Left cardiac atrium (tissue), 4 donors: ENCODE data around the gene PPDPF. TPM values are rescaled to one million over a fixed set of nuclear protein-coding genes. Genes with fewer than 3 reads are reported as not detected.
"Not testable (repeated sequence)": the region's sequence is repeated elsewhere in the genome, so short reads cannot be mapped to it uniquely, and the experiment has no call there.

ENCODE experiments used
- ATAC-seq, 2 donors: fragments of 200-7000 bp; cut with Tn5 transposase; one replicate each; pipeline ENCODE4 v1.9.1; 2020; ENCODE audit warnings: mild to moderate bottlenecking in 2 of 2, moderate library complexity in 2 of 2
- DNase-seq: peaks from one replicate; pipeline ENCODE4 v3.0.0-alpha.2; 2020
- intact Hi-C, 2 donors: fragments of 100-400 bp; cut with DNase I; formaldehyde crosslinking; loops; one replicate each; pipeline versions ENCODE4 v1.14.1 to v1.15.1; 2022 to 2023
- total RNA-seq, 2 donors: library from RNA; stranded (reverse); fragmentation: NEBNext Ultra II Directional; extraction: Animal tissue kit (Norgen Biotek cat#: 25700); gene quantifications; one replicate each; pipeline ENCODE4 v1.2.1, GENCODE V29; 2021
- donor health status: DM: no; HTN: yes; CAD: no.
- donor health status: DM: no; HTN: yes; CAD: no; lungs with severe emphysema.
- donor health status: DM: yes; HTN: yes; CAD: no.
- donor health status: Dilated cardiomyopathy.

Gene PPDPF
- total RNA-seq, 2 donors from 2014 or later = 215 to 241 TPM

- ATAC-seq = no peak
- intact Hi-C loops = loop anchor here in 1 of 2 donors (10.0 kb wide), 1 partner anchor 68 kb away; no protein-coding TSS in a partner anchor
- DNase-seq = no peak
Observed at GRCh38 chr20:63513207-63513606, 7.4 kb upstream of the PPDPF start.

- intact Hi-C loops = loop anchor here in 1 of 2 donors (10.0 kb wide), 1 partner anchor 70 kb away; no protein-coding TSS in a partner anchor
- not testable (repeated sequence) for ATAC-seq, DNase-seq
Observed at GRCh38 chr20:63514520-63514919, 6.0 kb upstream of the PPDPF start.

GRCh38 chr20:63517376-63518309 is 2.9 kb upstream of the PPDPF start:
- DNase-seq (peak; percentile 23), ATAC-seq (no peak)
- intact Hi-C loops = loop anchor here in 1 of 2 donors (10.0 kb wide), 1 partner anchor 73 kb away; no protein-coding TSS in a partner anchor

- intact Hi-C loops = loop anchor here in 1 of 2 donors (10.0 kb wide), 1 partner anchor 74 kb away; no protein-coding TSS in a partner anchor
- ATAC-seq = no peak
- peak; percentile 20 for DNase-seq
Observed at GRCh38 chr20:63518351-63518861, 2.2 kb upstream of the PPDPF start.

DNA sequence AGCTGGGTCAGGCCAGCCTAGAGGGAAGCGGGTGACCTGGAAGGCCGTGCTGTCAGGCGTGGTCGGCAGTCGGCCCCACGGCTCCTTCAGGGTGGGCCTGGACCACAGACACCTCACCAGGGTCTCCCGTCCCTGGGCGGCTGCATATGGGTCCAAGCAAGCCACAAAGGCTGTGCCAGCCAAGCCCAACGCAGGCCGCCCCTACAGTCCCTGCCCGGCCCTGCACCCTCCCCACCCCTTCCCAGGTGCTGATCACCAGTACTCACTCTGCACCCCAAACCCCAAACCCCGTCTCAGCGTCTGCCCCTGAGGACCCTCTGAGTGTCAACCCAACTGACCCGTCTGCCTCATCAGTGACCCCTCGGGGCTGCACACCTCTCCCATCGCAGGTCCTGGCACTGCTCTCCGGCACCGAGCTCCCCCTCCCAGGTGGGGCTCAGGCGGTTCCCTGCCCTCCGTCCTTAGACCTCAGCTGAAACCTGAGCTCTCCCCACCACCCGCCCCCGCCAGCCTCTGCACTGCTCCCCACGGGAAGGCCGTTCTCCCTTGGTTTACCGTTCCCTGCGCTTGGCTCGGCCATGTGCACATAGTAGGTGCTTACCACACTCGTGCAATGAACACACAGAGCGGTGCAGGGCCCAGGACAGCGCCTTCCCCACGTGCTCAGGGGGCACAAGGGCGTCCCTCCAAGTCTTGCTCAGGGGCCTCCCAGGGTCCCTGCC is 1.5 kb upstream of the PPDPF start:
- DNase-seq (peak; percentile 28), ATAC-seq (no peak)

GRCh38 chr20:63519668-63520503 is 679 bp upstream of the PPDPF start:
- intact Hi-C loops = loop anchor here in 1 of 2 donors (1.0 to 10.0 kb wide), 2 partner anchors 24 to 75 kb away; no protein-coding TSS in a partner anchor
- DNase-seq = peak; percentile 75

More for the DNA sequence above, 1.5 kb upstream of the PPDPF start:
- intact Hi-C loops = loop anchor here in 1 of 2 donors (10.0 kb wide), 1 partner anchor 74 kb away; no protein-coding TSS in a partner anchor

DNA sequence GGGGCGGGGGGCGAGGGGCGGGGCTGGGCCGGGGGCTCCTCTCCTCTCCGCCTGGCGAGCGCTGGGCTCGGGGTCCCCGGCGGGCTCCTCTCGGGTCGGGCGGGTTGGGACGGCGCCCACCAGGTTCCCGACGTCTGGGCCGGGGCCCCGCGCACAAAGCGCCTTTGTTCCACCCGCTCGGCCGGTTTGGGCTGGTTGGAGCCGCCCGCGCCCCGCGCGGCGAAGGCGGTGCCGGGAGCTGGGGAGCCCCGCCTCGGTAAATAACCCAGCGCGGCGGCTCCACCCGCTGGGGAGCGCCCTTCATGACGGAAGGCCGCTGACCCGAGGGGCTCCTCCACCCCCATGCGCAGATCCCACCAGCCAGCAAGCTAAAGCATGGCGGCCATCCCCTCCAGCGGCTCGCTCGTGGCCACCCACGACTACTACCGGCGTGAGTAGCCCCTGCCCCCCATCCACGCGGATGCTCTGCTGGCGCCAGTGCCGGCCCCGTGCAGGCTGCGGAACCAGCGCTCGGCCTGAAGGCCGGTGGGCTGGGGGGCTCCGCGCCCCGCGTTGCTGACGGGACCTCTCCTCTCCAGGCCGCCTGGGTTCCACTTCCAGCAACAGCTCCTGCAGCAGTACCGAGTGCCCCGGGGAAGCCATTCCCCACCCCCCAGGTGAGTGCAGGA is 503 bp downstream of the PPDPF start:
- peak; percentile 66 to 69 for ATAC-seq
- DNase-seq = peak; percentile 80
- intact Hi-C loops = loop anchor here in 1 of 2 donors (1.0 kb wide), 1 partner anchor 25 kb away; no protein-coding TSS in a partner anchor

More at GRCh38 chr20:63519668-63520503, 679 bp upstream of the PPDPF start:
- ATAC-seq = peak; percentile 49 to 73

DNA sequence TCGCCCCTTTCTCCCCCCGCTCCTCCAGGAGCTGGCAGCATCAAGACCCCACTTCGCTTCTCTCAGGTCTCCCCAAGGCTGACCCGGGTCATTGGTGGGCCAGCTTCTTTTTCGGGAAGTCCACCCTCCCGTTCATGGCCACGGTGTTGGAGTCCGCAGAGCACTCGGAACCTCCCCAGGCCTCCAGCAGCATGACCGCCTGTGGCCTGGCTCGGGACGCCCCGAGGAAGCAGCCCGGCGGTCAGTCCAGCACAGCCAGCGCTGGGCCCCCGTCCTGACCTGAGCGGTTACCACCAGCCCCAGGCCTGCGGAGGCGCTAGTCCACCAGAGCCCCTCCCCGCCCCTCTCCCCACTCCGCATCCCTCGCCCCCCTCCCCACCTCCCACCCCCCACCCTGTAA is 1.0 kb downstream of the PPDPF start:
- DNase-seq (peak; percentile 25), ATAC-seq (no peak)
- intact Hi-C loops = no loop called here

DNA sequence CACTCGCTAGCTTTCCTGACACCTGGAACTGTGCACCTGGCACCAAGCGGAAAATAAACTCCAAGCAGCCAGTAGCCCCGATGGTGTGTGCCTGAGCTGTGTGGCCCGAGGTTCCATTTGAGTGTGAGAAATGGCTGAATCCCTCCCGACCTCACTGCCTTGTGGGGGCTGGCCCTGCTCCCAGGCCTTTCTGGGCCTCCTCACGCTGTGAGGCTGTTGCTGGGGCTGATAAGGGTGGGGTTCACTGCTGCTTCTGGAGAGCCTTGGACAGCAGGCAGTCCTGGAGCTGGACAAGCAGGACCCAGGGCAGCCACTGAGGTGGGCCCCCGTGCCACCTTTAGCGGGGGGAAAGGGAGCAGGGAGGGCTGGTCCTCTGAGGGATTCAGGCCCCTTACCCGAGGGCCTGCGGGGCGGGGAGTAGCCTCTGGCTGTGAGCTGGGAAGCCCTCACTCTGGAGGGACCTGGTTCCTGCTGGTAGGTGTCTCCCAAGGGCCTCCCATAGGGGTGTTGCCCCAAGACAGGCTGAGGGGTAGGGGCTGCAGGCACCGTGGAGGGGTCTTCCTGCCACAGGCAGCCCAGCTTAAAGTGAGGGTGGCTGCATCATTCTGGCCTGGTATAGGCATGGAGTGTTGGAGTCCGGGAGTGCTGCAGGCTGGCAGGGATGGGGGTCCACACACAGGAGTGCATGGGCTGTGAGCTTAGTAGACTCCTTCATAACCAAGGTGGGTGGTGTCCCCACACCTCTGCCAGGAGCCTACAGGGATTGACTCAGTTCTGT is 1.7 kb downstream of the PPDPF start:
- ATAC-seq (no peak), DNase-seq (peak; percentile 23)
- intact Hi-C loops = no loop called here

DNA sequence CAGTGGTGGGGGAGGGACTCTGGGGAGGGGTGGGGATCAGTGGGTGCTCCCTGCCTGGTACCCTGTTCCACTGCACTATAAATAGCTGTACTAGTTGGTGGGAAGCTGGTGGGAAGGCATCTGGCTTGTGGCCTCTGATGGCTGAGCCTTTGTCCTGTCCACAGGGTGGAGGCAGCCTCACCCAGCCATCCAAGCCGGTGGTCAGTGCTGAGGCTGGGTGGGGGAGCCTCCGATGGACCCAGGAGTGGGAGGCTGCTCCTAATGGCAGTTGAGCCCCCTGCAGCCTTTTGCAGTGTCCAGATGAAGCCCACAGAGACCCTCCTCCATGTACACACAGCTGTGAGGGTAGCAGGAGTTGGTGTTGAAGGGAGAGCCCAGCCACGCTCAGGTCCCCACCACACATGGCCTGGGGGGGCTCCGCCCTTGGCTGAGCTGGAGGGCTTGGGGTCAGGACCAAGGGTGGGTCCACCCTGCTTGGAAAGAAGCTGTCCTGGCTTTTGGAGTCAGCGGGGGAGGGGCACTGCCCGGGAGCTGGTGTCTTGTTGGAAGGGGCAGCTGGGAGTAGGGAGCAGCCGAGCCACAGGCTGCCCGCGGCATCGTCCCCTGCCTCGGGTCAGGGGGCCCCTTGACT is 2.5 kb downstream of the PPDPF start:
- intact Hi-C loops = no loop called here
- DNase-seq = peak; percentile 30
- no peak for ATAC-seq

DNA sequence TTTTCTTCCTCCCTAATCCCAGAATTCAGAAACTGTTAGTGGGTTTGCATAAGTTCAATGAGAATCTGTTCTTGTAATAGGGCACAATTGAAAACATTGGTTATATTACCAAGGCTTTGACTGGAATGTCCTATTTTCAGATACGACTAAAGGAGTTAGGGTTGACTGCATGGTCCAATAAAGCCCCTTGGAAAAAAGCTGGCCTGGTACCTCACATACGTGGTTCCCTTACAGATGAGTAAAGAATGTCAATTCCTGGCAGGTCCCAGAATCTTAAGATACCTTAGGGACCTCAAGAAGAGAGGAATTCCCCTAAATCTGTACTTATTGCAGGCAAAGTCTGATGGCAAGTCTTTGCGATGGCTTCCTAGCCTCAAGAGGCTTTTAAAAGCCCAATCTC is 4.6 kb downstream of the PPDPF start:
- intact Hi-C loops = no loop called here
- ATAC-seq (no peak), DNase-seq (no peak)

DNA sequence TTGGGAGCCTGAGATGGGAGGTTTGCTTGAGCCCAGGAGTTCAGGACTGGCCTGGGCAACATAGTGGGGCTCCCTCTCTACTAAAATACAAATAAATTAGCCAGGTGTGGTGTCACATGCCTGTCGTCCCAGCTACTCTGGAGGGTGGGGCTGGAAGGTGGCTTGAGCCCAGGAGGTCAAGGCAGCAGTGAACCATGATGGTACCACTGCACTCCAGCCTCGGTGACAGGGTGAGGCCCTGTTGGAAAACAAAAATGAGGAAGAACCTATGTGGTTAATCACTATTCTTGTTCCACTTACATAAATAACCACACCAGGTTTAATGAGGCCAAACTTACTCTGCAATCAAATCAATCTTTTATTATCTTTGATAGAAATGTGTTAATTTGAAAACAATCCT is 5.4 kb downstream of the PPDPF start:
- intact Hi-C loops = no loop called here
- DNase-seq (no peak), ATAC-seq (no peak)

GRCh38 chr20:63527184-63527583 is 6.6 kb downstream of the PPDPF start:
- ATAC-seq = no peak
- no peak for DNase-seq
- intact Hi-C loops = no loop called here

DNA sequence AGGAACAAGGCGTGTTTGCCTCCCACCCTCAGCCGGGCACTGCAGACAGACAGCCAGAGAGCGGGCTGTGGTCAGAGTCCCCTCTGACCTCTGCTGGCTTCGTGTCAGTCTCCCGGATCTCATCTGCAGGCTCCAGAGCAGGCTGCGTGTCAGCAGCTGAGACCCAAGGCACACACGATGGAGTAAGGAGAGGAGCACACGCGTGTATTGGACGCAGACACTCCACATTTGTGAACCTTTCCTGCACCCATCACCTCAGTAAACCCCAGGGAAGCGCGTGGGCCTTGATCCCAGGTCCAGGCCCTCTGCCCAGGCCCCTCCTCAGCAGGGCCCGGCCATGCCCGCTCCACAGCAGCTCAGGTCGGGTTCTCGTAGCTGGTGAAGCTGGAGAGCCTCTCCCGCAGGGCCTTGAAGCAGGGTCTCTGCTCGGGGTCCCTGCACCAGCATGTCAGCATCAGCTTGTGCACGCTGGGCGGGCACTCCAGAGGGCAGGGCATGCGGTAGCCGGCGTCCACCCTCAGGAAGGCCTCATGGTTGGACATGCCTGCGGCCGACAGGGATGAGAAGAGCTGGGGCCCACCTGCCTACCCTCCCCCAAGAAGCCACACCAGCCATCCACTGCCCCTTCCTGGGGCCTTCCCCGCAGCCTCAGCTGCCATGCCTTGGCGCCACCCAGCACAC is 8.8 kb downstream of the PPDPF start:
- intact Hi-C loops = no loop called here
- ATAC-seq = no peak

GRCh38 chr20:63529861-63530787 is 9.6 kb downstream of the PPDPF start:
- intact Hi-C loops = loop anchor here in 1 of 2 donors (10.0 kb wide), 1 partner anchor 345 kb away; no protein-coding TSS in a partner anchor
- no peak for ATAC-seq
- peak; percentile 21 for DNase-seq

More for the DNA sequence above, 8.8 kb downstream of the PPDPF start:
- DNase-seq = peak; percentile 17
